GM18951 (cell line): ENCODE results near the gene FPGS.
"Not testable (repeated sequence)": the region's sequence is repeated elsewhere in the genome, so short reads cannot be mapped to it uniquely, and the experiment has no call there.

ENCODE experiments used
- POLR2A ChIP-seq: IDR thresholded peaks from 4 replicates; pipeline ENCODE4 v1.6.1; 2011; ENCODE audit warnings: mild to moderate bottlenecking; ENCODE audit not compliant: insufficient read length, insufficient read depth; ENCODE audit errors: extremely low read depth
- in situ Hi-C: fragments of 300-500 bp; cut with MboI; formaldehyde crosslinking; loops from one replicate; pipeline ENCODE4 v1.12.0; 2022; ENCODE audit warnings: low sequenced_read_pairs, mixed read lengths, inconsistent platforms; ENCODE audit not compliant: unreplicated experiment

The FPGS gene

DNA sequence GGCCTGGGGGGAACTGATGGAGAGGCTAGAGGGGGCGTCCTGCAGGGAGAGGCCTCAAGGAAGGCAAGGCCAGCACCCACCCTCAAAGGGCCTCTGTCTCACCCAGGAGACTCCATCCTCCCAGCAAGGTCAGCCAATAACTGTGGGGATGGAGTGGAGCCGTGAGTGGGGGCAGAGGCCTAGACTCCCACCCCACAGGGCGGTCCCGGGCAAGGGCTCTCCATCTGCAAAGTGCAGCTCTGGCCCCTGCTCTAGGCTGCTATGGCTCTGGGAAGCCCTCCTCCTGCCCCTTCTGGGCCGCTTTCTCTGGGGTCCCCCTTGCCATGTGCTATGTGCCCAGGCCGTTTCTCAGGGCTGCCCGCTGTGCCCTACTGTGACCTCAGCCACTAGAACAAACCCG is 14.0 kb downstream of the FPGS start:
- in situ Hi-C loops = no loop called here
- TF ChIP-seq POLR2A = no peak

DNA sequence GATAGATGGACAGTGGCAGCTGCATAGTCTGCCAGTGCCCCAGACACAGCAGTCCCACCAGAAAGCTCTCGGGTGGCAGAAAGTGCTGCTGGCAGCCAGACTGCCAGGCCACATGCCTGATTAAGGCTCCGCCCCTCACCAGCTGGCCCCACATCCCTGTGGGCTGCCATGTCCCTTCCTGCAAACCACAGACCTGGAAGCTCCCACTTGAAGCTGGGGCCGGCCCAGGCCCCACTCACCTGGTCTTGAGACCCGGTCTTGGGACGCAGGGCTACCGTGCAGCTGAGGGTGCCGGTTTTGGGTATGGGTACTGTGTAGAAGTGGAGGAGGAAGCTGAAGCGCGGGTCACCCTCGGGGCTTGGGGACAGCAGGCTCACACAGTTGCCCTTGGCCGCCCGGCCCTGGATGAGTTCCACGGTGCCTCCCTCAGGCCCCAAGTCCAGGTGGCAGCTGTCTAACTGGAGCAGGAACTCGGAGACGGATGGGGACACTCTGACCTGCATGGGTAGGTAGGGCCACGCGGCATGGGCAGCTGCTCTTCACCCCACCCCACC is 15.3 kb downstream of the FPGS start:
- in situ Hi-C loops = no loop called here
- TF ChIP-seq POLR2A = no peak

DNA sequence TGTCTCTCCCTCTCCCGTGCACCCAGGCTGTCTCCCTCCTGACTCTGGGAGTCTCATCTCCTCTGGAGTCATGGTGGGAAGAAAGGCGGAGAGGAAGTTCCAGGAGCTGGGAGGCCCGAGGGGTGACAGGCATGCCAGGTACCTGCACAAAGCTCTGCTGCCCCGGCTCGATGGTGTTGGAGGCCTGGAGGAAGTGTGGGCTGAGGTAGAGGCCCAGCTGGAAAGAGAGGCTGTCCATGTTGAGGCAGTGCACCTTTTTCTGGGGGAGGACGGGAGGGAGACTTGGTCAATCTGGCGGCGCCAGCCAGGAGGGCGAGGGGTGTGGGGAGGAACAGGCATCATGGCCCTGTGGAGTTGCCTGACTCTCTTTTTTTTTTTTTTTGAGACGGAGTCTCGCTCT is 15.9 kb downstream of the FPGS start:
- no peak for TF ChIP-seq POLR2A
- in situ Hi-C loops = no loop called here

GRCh38 chr9:127822108-127822507 is 19.4 kb downstream of the FPGS start:
- in situ Hi-C loops = no loop called here
- TF ChIP-seq POLR2A = no peak

DNA sequence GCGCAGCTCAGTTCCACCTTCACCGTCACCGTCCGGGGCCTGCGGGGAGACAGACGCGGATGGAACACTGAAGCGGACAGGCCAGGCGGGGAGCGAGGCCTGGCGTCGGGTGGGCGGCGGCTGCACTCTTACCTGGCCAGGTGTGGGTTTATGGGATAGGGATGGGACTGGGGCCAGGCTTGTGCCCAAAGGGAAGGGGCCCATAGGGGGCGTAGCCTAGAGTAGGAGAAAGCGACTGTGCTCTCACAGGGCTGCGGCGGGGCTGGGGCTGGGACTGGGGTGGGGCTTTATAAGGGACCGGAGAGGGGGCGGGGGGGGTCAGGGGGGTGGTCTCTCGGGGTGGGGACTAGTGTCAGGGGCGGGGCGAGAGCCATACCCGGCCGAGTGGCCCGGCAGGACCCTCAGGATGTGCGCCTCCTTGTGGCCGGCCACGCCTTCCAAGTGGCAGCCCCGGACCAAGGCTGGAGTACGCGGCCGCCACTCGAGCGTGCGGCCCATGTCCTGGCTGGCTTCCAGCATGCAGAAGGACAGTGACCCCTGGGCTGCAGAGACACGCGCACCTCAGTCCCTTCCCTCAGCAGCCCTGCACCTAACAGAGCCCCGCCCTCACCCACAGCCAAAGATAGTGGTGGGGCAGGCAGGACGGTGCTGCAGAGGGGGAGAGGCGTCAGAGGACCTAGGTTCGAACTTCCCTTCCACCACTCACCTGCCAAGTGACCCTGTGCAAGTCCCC is 22.8 kb downstream of the FPGS start:
- in situ Hi-C loops = no loop called here
- no peak for TF ChIP-seq POLR2A

GRCh38 chr9:127826253-127826913 is 23.7 kb downstream of the FPGS start:
- in situ Hi-C loops = no loop called here
- TF ChIP-seq POLR2A = no peak

DNA sequence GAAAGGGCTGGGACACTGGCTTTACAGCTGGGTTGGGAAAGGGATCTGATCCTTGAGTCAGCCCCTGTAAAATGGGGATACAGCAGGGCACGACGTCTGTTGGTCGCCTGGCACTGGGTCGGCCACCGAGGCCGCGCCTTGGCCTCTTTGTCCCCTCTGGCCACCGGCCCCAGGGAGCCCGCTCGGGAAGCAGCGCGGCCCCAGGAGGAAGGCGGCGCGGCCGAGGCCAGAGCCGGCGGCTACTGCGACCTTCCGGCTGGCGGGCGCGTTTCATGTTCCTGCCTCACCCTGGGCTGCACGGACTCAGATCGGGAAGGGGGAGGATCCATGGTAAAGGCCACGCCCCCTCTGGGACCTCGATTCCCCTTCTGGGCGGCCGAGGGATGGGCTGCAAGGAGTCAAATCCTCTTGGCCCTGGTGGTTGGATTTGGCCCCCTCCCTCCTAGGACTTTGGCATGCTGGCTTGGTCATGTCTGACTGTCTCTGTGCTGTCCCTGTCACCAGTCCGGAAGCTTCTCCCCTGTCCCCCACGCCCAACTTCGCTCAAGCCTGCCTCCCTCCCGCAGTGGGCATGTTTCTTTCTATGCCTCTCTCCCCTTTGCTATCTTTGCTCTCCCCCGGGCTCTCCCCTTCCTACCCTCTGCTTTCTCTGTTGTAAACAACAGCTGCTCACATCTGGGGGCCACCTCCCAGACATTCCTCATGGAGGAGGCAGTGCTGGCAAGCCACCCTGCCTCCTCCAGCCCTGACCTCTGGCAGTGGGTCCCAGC is 25.8 kb downstream of the FPGS start:
- no peak for TF ChIP-seq POLR2A
- in situ Hi-C loops = no loop called here

GRCh38 chr9:127829205-127829906 is 26.7 kb downstream of the FPGS start:
- in situ Hi-C loops = no loop called here
- TF ChIP-seq POLR2A = no peak

GRCh38 chr9:127832248-127832647 is 29.6 kb downstream of the FPGS start:
- in situ Hi-C loops = no loop called here
- TF ChIP-seq POLR2A = no peak

DNA sequence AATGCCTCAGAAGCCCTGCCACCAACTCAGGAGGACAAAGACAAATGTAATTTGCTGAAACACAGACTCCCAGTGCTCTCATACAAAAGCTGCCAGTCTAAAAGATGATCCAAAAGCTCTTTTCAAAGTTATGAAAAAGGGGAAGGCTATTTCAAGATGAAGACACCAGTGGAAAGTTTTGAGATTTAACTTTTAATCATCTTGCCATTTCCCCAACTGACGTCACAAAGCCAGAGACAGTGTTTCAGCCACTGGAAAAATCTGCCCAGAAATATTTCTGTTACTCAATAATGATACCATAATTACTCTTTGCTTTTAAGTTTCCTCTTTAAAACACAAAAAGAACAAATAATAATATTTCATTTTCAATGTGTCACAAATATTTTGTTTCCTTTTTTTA is 30.9 kb downstream of the FPGS start:
- in situ Hi-C loops = no loop called here
- TF ChIP-seq POLR2A = no peak

- in situ Hi-C loops = no loop called here
Measured at GRCh38 chr9:127835991-127836516, 33.4 kb downstream of the FPGS start.

GRCh38 chr9:127836561-127836960 is 33.9 kb downstream of the FPGS start:
- in situ Hi-C loops = not testable (repeated sequence)

More at GRCh38 chr9:127835991-127836516, 33.4 kb downstream of the FPGS start:
- TF ChIP-seq POLR2A = no peak

DNA sequence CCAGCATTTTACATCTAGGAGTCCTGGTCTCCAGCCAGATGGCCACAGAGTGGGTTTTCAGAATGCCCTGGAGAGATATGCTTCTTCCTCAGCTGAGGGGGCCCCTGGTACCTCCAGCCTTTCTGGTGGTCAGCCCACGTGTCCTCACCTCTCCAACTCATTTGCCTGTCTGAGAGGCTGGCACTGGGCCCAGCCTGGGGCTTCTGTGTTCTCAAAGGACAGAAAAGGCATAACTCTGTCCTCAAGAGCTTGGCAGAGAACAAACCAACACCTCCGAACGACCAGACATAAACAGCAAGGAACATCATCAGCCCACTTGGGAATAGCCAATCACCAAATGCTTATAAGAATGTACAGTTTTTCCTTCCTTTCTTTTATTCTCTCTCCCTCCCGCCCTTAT is 34.7 kb downstream of the FPGS start:
- in situ Hi-C loops = no loop called here
- TF ChIP-seq POLR2A = no peak
